ENCODE data around the gene VWA5B2.

Gene VWA5B2

GRCh38 chr3:184229394-184230080, at the start of gene VWA5B2:
Gene VWA5B2 (plus strand): TSS chr3:184229585. CDS start chr3:184230529, 944 bp downstream.
- in situ Hi-C loops (cut with MboI; ENCODE audit: low sequenced_read_pairs), result no loop called here

- in situ Hi-C loops (cut with MboI; ENCODE audit: low sequenced_read_pairs), result no loop called here
Observed at GRCh38 chr3:184180165-184180564, 49.2 kb upstream of the VWA5B2 start.

GRCh38 chr3:184181596-184181995, 47.8 kb upstream of the VWA5B2 start:
- in situ Hi-C loops (cut with MboI; ENCODE audit: low sequenced_read_pairs), result no loop called here

- in situ Hi-C loops (cut with MboI; ENCODE audit: low sequenced_read_pairs), result no loop called here
Observed at GRCh38 chr3:184183679-184184078, 45.7 kb upstream of the VWA5B2 start.

GRCh38 chr3:184184546-184185230, 44.7 kb upstream of the VWA5B2 start:
- in situ Hi-C loops (cut with MboI; ENCODE audit: low sequenced_read_pairs), result no loop called here

GRCh38 chr3:184185461-184186183, 43.8 kb upstream of the VWA5B2 start:
- in situ Hi-C loops (cut with MboI; ENCODE audit: low sequenced_read_pairs), result no loop called here

GRCh38 chr3:184186184-184186901, 43.0 kb upstream of the VWA5B2 start, which contains the start of gene ABCF3:
Gene ABCF3 (plus strand): TSS chr3:184186199. CDS start chr3:184186208, 9 bp downstream.
- in situ Hi-C loops (cut with MboI; ENCODE audit: low sequenced_read_pairs), result no loop called here

GRCh38 chr3:184186902-184187207, 42.5 kb upstream of the VWA5B2 start:
- in situ Hi-C loops (cut with MboI; ENCODE audit: low sequenced_read_pairs), result no loop called here

GRCh38 chr3:184188080-184188479, 41.3 kb upstream of the VWA5B2 start:
- in situ Hi-C loops (cut with MboI; ENCODE audit: low sequenced_read_pairs), result no loop called here

- in situ Hi-C loops (cut with MboI; ENCODE audit: low sequenced_read_pairs), result no loop called here
Observed at GRCh38 chr3:184189421-184189820, 40.0 kb upstream of the VWA5B2 start.

GRCh38 chr3:184192889-184193288, 36.5 kb upstream of the VWA5B2 start:
- in situ Hi-C loops (cut with MboI; ENCODE audit: low sequenced_read_pairs), result no loop called here

GRCh38 chr3:184193991-184194539, 35.3 kb upstream of the VWA5B2 start:
- in situ Hi-C loops (cut with MboI; ENCODE audit: low sequenced_read_pairs), result no loop called here

- in situ Hi-C loops (cut with MboI; ENCODE audit: low sequenced_read_pairs), result no loop called here
Observed at GRCh38 chr3:184196536-184196935, 32.8 kb upstream of the VWA5B2 start.

- in situ Hi-C loops (cut with MboI; ENCODE audit: low sequenced_read_pairs), result no loop called here
Observed at GRCh38 chr3:184198509-184198908, 30.9 kb upstream of the VWA5B2 start.

GRCh38 chr3:184200825-184201224, 28.6 kb upstream of the VWA5B2 start:
- in situ Hi-C loops (cut with MboI; ENCODE audit: low sequenced_read_pairs), result no loop called here

GRCh38 chr3:184203526-184203925, 25.9 kb upstream of the VWA5B2 start:
- in situ Hi-C loops (cut with MboI; ENCODE audit: low sequenced_read_pairs), result no loop called here

- in situ Hi-C loops (cut with MboI; ENCODE audit: low sequenced_read_pairs), result no loop called here
Observed at GRCh38 chr3:184209146-184209923, 20.1 kb upstream of the VWA5B2 start.

- in situ Hi-C loops (cut with MboI; ENCODE audit: low sequenced_read_pairs), result no loop called here
Observed at GRCh38 chr3:184211297-184211696, 18.1 kb upstream of the VWA5B2 start.

GRCh38 chr3:184211718-184212117, 17.7 kb upstream of the VWA5B2 start:
- in situ Hi-C loops (cut with MboI; ENCODE audit: low sequenced_read_pairs), result no loop called here

GRCh38 chr3:184218814-184219213, 10.6 kb upstream of the VWA5B2 start:
- in situ Hi-C loops (cut with MboI; ENCODE audit: low sequenced_read_pairs), result no loop called here

All from HL-60/S4 treated with phorbol 12-myristate 13-acetate at 8.2 ng/mL for 4 days and 3 days (cell line).